Type B pancreatic cell (in vitro differentiated cells): ENCODE measurements around the gene ELMOD1. TPM values are rescaled to one million over a fixed set of nuclear protein-coding genes. Genes with fewer than 3 reads are reported as not detected.
"Not testable (repeated sequence)": the region's sequence is repeated elsewhere in the genome, so short reads cannot be mapped to it uniquely, and the experiment has no call there.

Source experiments
- DNase-seq: peaks from one replicate; pipeline ENCODE4 v3.0.0; 2021; ENCODE audit warnings: mixed read lengths; ENCODE audit not compliant: unreplicated experiment; ENCODE audit errors: extremely low spot score
- H3K27ac Mint-ChIP-seq: 2 replicates; pipeline ENCODE4 v1.8.0; 2021; ENCODE audit warnings: mild to moderate bottlenecking, mixed read lengths
- H3K27me3 Mint-ChIP-seq: 2 replicates; pipeline ENCODE4 v1.8.0; 2021; ENCODE audit warnings: mixed read lengths
- H3K36me3 Mint-ChIP-seq: 2 replicates; pipeline ENCODE4 v1.8.0; 2021; ENCODE audit warnings: mixed read lengths
- H3K4me1 Mint-ChIP-seq: one replicate; pipeline ENCODE4 v1.8.0; 2021; ENCODE audit warnings: mixed read lengths; ENCODE audit not compliant: unreplicated experiment
- H3K4me3 Mint-ChIP-seq: 2 replicates; pipeline ENCODE4 v1.8.0; 2021; ENCODE audit warnings: mild to moderate bottlenecking, mixed read lengths
- H3K9me3 Mint-ChIP-seq: 2 replicates; pipeline ENCODE4 v1.8.0; 2021; ENCODE audit warnings: mixed read lengths
- CTCF ChIP-seq: fragments of 200-600 bp; sonication (generic); conservative IDR thresholded peaks from 2 replicates; pipeline ENCODE4 v1.5.0; 2021; ENCODE audit warnings: antibody characterized with exemption, mild to moderate bottlenecking
- total RNA-seq: library from RNA; stranded (reverse); gene quantifications from 2 replicates; pipeline ENCODE4 v1.2.1, GENCODE V29; 2021; ENCODE audit warnings: low replicate concordance

The ELMOD1 gene
- total RNA-seq, 1 donor from 2014 or later, result 4.0 TPM

GRCh38 chr11:107576497-107577345 lies 14.2 kb upstream of the ELMOD1 start:
- H3K4me1 Mint-ChIP-seq, result peaks cover 11% of the 10 kb centered on the region
- H3K4me3 Mint-ChIP-seq, result peak overlapping the region; percentile 13
- H3K9me3 Mint-ChIP-seq, H3K36me3 Mint-ChIP-seq, H3K27me3 Mint-ChIP-seq, DNase-seq: not testable (repeated sequence)
- peak overlapping the region; percentile 16 for H3K27ac Mint-ChIP-seq
- peak; percentile 87 for TF ChIP-seq CTCF

DNA sequence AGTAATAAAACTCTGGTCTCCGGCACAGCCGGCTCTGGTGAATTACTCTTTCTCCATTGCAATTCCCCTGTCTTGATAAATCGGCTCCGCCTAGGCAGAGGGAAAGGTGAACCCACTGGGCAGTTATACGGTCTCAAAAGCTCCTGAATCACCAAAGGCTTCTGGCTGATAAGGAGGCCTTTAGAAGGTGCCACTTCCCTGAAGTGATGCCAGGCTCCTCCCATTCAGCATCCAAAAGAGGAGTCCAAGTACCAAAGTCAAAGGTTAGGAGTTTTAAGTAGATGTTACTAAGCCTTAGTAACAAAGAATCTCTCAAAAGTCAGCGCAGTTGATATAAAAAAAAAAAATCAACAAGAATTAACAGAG lies 13.6 kb upstream of the ELMOD1 start:
- no peak for DNase-seq
- Mint-ChIP-seq H3K4me3 (peak overlapping the region; percentile 13), H3K27ac (peak overlapping the region; percentile 16), H3K9me3 (no peaks in the 10 kb centered on the region), H3K27me3 (peaks cover 4% of the 10 kb centered on the region), H3K36me3 (no peaks in the 10 kb centered on the region), H3K4me1 (peaks cover 11% of the 10 kb centered on the region)
- no peak for TF ChIP-seq CTCF

- not testable (repeated sequence) for H3K27ac Mint-ChIP-seq, H3K27me3 Mint-ChIP-seq, DNase-seq, H3K4me3 Mint-ChIP-seq, H3K9me3 Mint-ChIP-seq, H3K36me3 Mint-ChIP-seq
- peaks cover 11% of the 10 kb centered on the region for H3K4me1 Mint-ChIP-seq
Observed at GRCh38 chr11:107579169-107579568, 11.8 kb upstream of the ELMOD1 start.

- TF ChIP-seq CTCF, result no peak
- Mint-ChIP-seq H3K9me3 (no peaks in the 10 kb centered on the region), H3K27me3 (peaks cover 16% of the 10 kb centered on the region), H3K27ac (no peak overlapping the region), H3K4me1 (peaks cover 11% of the 10 kb centered on the region), H3K36me3 (no peaks in the 10 kb centered on the region), H3K4me3 (no peak overlapping the region)
- DNase-seq, result no peak
Observed at GRCh38 chr11:107581147-107581546, 9.8 kb upstream of the ELMOD1 start.

DNA sequence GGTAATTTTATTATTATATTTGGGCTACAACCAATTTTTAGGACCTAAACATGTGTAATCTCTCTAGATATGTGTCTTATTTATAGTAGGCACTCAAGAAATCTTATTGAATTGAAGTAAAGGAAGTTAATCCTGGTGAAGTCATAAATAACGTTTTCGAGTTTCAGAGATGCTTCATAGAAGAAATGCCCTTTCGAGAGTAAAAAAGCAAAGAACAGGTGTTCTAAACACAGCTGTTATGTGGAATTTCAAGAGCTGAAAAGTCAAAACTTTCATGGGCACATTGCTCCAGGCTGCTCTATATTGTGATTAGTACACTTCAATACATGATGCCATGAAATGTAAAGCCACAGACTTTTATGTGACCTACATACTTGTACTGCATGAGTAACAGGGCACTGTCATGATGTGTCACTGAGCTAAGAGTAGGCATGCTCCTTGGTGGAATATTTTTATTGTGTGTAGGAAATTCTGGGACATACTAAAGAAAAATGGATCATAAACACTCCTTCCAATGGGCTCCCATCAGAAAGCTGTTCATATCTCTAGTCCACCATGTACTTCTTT lies 7.2 kb upstream of the ELMOD1 start:
- Mint-ChIP-seq H3K9me3 (no peaks in the 10 kb centered on the region), H3K27ac (no peak overlapping the region), H3K27me3 (peaks cover 42% of the 10 kb centered on the region), H3K4me3 (no peak overlapping the region), H3K36me3 (peaks cover 4% of the 10 kb centered on the region), H3K4me1 (no peaks in the 10 kb centered on the region)
- no peak for TF ChIP-seq CTCF
- DNase-seq, result no peak

DNA sequence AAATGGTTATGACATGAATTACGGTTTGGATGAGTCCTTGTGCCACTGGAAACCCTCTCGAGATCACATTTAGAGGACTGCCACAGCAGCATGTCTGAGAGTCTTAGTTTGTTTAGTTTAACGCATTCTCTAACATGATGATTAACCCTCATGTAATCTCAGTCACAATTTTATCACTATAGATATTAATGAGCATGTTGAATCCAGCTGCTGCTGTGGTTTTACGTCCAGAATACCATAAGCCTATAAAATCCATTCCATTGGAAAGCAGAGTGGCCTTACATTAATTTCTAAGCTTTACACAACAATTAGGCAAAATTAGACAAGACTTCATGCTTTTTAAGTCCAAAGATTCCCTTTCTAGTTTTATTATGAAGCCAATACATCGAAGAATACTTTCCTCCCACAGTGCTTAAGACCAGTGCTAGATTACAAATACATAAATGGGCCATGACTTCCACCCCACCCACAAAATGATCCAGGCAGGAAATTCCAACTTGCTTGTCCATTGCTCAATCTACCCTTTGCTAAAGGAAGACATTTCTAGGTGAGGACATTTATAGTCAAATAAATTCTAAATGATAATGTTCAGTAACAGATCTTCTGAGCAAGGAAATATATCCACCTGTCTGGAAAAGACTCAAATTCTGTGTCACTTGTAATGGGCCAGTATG lies 3.5 kb upstream of the ELMOD1 start:
- DNase-seq, result no peak
- TF ChIP-seq CTCF, result no peak
- Mint-ChIP-seq H3K36me3 (peaks cover 4% of the 10 kb centered on the region), H3K4me1 (peaks cover 10% of the 10 kb centered on the region), H3K9me3 (no peaks in the 10 kb centered on the region), H3K27ac (no peak overlapping the region), H3K4me3 (no peak overlapping the region), H3K27me3 (peaks cover 71% of the 10 kb centered on the region)
